HG03025 (cell line): ENCODE data around the gene SLC5A1.

ENCODE experiments used
- ATAC-seq: cut with Tn5 transposase; IDR thresholded peaks from one replicate; pipeline ENCODE4 v1.9.1; 2021; ENCODE audit warnings: mild to moderate bottlenecking, moderate library complexity; ENCODE audit not compliant: unreplicated experiment, low FRiP score

SLC5A1 gene

DNA sequence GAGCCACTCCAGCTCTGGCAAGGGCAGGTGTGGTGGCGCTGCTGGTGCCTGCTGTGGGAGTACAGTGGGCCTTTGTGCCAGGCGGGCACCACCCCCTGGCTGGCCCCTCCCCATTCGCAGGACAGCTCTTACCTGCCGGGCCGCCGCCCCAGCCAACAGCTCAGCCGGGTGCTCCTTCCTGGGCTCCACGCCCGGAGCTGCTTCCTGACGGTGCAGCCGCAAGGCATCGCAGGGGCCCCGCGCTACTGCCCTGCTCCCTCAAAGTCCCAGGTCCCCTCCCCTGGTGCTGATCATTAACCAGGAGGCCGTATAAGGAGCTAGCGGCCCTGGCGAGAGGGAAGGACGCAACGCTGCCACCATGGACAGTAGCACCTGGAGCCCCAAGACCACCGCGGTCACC lies at the start of gene SLC5A1:
Gene SLC5A1, plus strand, starts transcription at position 338 of the 400 bp plus-strand sequence. Its CDS starts 21 bp downstream, at position 359.
- no peak for ATAC-seq

DNA sequence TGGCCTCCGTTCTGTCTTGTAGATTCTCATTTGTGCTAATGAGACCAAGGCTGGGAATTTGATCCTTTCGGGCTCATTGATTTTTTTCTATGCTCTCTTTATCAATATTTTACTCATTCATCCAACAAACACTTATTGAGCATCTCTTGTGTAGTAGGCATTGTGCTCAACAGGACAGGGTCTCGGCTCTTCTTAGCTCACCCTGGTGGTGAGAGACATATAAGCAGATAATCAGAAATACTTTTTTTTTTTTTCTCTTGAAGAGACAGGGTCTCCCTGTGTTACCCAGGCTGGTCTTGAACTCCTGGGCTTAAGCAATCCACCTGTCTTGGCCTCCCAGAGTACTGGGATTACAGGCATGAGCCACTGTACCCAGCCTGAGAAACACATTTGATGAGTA lies 48.0 kb upstream of the SLC5A1 start:
- ATAC-seq = no peak

GRCh38 chr22:31995807-31996206 lies 47.3 kb upstream of the SLC5A1 start:
- no peak for ATAC-seq

DNA sequence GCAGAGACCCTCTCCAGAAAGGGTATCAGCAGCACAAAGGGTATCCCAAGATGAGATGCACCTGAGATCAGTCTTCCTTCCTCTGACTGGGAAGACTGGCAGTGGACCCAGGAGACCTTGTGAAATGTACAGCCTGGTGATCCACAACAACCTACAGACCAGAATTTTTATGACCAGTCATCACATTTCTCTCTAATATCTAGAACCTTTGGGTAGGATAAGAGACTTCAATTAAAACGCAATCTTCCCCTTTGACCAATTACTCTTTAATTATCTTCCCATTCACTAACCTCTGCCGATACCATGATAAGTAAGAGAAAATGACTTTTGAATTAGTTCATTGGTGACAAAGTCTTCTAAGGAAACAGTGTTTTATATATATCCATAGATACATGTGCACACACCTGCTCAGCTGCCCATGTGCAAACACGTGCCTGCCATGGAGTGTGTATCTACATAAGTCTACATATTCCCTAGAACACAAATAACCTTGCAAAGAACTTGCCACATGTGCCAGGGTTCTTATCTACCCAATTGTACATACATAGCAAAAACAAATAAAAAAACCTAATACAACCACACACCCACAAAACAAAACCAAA lies 44.2 kb upstream of the SLC5A1 start:
- no peak for ATAC-seq

DNA sequence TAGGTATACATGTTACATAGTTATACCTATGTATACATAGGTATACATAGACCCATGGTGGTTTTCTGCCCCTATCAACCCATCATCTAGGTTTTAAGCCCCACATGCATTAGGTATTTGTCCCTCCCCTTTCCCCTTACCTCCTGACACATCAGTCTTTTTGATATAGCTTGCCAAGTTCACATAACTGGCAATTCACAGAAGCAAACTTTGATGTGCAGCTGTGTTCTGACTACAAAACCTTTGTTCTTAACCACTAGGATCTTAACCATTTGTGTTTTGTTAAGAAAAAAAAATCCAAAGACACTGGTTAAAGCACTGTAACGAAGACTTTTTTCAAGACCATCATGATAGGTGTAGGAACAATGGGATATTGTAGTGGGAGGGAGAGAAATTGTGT lies 42.9 kb upstream of the SLC5A1 start:
- no peak for ATAC-seq

DNA sequence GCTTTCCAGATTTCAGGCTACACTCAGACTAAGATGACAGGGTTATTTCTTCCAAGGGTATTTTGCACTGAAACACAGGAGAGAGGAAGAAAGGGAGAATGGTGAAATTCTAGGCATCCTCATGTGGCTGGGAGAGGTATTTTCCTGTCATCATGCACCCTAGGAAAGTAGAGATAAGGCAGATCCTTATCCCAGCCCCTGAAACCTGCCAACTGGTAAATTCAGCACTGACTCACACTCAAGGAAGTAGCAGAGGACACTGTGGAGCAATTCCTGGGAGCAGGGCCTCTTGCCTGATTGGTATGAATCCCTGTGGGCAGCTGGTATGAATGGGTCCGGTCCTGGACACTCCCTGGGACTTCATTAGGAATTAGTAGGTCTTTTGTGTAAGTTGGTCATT lies 37.6 kb upstream of the SLC5A1 start:
- no peak for ATAC-seq

DNA sequence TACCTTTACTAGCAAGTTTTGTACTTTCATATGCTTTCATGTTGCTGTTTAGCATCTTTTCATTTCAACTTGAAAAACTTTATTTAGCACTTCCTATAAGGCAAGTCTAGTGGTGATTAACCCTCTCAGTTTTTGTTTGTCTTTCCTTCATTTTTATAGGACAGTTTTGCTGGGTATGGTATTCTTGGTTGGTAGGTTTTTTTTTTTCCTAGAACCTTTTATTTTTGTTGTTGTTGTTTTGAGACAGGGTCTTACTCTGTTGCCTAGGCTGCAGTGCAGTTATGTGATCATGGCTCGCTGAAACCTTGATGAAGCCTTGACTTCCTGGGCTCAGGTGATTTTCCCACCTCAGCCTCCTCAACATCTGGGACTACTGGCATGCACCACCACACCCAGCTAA lies 29.9 kb upstream of the SLC5A1 start:
- ATAC-seq = no peak

GRCh38 chr22:32016081-32016480 lies 27.0 kb upstream of the SLC5A1 start:
- no peak for ATAC-seq

GRCh38 chr22:32018056-32018455 lies 25.0 kb upstream of the SLC5A1 start:
- no peak for ATAC-seq

- no peak for ATAC-seq
Observed at GRCh38 chr22:32020117-32020516, 22.9 kb upstream of the SLC5A1 start.

- ATAC-seq = no peak
Observed at GRCh38 chr22:32021716-32022115, 21.3 kb upstream of the SLC5A1 start.

DNA sequence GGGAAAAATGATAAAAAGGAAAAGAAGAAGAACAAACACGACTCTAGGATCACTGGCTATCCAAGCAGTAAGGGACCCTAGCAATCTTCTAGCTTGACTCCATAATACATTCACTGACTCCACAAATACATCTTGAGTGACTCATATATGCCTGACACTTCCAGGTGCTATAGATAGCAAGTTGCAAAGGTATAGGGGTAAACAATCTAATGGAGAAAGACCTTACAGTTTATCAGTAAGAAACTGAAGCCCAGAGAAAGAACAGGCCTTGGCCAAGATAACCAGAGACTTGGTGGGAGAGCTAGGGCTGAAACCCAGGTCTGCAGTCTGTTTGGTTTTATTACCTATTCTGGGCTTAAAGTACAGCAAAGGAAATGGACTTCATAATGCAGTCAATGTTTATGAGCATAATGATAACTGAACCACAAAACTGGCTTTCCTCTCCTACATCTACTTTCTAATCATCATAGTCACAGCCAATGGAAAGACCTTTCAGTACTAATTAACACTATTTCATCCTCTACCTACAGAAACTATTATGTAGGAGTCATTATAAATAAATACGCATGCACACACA lies 19.7 kb upstream of the SLC5A1 start:
- no peak for ATAC-seq

- ATAC-seq = no peak
Observed at GRCh38 chr22:32024796-32025195, 18.3 kb upstream of the SLC5A1 start.

DNA sequence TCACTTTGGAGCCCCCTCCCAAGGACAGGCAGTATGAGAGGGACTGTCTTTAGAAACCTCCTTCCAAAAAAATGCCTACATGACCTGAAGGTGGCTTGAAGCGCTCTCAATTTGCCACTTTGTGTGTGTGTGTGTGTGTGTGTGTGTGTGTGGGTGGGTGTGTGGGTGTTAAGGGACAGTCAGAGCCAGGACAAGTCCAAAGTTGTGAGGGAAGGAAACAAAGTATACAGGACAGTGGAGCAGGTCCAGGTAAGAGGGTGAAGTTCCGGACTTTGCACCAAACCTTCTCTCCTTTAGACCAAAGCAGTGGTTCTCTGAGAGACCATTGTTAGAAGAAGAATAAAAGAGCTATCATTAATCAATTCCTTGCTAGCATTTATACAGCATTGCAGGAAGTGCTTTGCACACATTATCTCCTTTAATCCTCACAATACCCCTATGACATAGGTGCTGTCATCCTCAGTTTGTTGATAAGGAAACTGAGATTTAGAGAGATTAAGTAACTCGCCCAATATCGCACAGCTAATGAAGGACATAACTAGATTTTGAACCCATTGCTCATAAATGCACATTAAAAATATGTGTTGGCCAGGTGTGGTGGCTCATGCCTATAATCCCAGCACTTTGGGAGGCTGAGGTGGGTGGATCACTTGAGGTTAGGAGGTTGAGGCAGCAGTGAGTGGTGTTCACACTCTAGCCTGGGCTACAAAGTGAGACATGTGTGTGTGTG lies 12.4 kb upstream of the SLC5A1 start:
- no peak for ATAC-seq

- ATAC-seq = no peak
Observed at GRCh38 chr22:32031466-32031865, 11.6 kb upstream of the SLC5A1 start.

DNA sequence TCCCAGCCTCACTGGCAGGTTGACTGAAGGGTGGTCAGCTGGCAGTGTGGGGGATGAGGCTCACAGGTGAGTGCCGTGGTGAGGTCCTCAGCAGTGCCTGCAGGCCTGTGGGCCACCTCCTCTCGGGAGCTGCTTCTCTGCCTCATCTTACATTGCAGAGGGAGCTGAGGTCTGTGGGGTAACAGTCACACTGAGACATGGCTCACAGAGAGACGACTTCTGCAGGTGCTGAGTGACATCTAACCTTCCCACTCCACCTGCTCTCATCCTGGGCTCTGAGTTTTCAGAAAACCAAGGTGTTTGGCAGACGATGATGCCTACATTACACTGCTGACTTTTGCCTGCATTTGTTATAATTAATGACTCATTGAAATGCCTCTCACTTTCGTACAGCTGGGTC lies 8.8 kb upstream of the SLC5A1 start:
- ATAC-seq = no peak

GRCh38 chr22:32037236-32037635 lies 5.8 kb upstream of the SLC5A1 start:
- no peak for ATAC-seq

GRCh38 chr22:32040324-32040904 lies 2.6 kb upstream of the SLC5A1 start:
- no peak for ATAC-seq

DNA sequence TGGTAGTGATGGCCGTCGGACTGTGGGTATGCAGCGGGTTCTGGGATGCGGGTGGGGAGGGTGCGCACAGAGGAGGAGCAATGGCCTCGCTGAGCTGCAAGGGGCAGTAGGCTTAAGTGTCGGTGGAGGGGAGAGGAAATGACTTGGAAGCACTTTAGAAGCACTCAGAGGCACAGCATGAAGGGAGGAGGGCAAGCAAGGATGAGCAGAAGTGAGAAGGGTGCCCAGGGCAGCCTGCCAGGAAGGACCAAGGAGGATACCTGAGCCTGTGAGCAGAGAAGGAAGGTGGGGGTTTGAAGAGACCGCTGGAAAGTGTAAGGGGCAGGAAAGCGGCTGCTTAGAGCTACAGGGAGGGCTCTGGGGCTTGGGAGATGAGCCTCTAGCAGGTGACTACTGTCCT lies 330 bp downstream of the SLC5A1 start:
- no peak for ATAC-seq

DNA sequence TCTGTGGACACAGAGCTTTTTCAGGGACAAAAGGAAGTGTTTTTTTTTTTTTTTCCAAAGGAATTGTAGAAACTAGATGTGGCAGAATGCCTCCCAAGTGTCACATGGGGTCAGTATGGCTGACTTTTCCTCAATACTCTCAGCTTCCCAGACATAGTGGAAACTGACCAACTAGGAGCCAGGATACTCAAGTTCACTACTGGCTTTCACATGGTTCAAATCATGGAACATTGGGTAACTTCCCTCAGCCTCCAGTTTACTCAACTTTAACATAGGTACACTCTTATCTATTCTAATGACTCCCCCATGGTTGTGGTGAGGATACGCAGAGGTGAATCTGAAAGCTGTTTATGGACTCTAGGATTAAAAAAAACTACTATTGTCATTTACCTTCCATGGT lies 1.4 kb downstream of the SLC5A1 start:
- ATAC-seq = no peak

GRCh38 chr22:32044913-32045312 lies 1.9 kb downstream of the SLC5A1 start:
- no peak for ATAC-seq

DNA sequence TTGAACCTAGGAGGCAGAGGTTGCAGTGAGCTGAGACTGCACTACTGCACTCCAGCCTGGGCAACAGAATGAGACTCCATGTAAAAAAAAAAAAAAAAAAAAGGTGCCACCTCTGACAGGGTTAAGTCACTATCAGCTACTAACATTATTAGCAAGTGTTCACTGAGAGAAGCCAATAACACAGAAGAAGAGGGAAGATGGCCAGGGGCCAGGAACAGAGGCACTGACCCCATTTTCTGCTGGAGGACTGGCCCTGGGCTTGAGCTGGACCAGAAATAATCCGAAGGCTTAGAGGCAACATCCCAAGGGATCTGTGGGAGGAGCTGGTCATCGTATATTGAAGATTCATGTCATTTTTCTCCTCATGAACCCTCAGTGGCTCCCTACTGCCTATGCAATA lies 5.0 kb downstream of the SLC5A1 start:
- ATAC-seq = no peak
